NCI-H345 (cell line): ENCODE measurements around the gene KRTAP2-2.
A peak's percentile ranks its signal among the peaks of the same experiment; 100 is the strongest.

ENCODE experiments used
- DNase-seq: peaks from one replicate; lab custom pipeline; 2025; lab: John Stamatoyannopoulos, UW

KRTAP2-2 gene

GRCh38 chr17:41020336-41020735 is 34.7 kb downstream of the KRTAP2-2 start:
- no peak for DNase-seq

- DNase-seq: no peak
Measured at GRCh38 chr17:41019415-41019814, 35.6 kb downstream of the KRTAP2-2 start.

GRCh38 chr17:41018541-41018940 is 36.5 kb downstream of the KRTAP2-2 start:
- no peak for DNase-seq

- DNase-seq: no peak
Measured at GRCh38 chr17:41016578-41017215, 38.3 kb downstream of the KRTAP2-2 start.

- DNase-seq: no peak
Measured at GRCh38 chr17:41015454-41015853, 39.6 kb downstream of the KRTAP2-2 start.

- no peak for DNase-seq
Measured at GRCh38 chr17:41013606-41014005, 41.4 kb downstream of the KRTAP2-2 start.

GRCh38 chr17:41013181-41013580 is 41.8 kb downstream of the KRTAP2-2 start:
- DNase-seq: no peak

- no peak for DNase-seq
Measured at GRCh38 chr17:41012326-41013120, 42.5 kb downstream of the KRTAP2-2 start.

- no peak for DNase-seq
Measured at GRCh38 chr17:41010441-41010840, 44.6 kb downstream of the KRTAP2-2 start.

- DNase-seq: no peak
Measured at GRCh38 chr17:41009936-41010335, 45.1 kb downstream of the KRTAP2-2 start.

GRCh38 chr17:41009301-41009760 is 45.7 kb downstream of the KRTAP2-2 start:
- peak; percentile 51 for DNase-seq

- peak; percentile 79 for DNase-seq
Measured at GRCh38 chr17:41008811-41009210, 46.2 kb downstream of the KRTAP2-2 start, which contains the start of gene KRTAP3-1. KRTAP3-1 (minus strand) TSS chr17:41009128; CDS start chr17:41009074, 54 bp downstream.
